H1 (cell line): Measurements from ENCODE around the gene TPRG1L. TPM values are rescaled to one million over a fixed set of nuclear protein-coding genes. Genes with fewer than 3 reads are reported as not detected.

Source experiments
- CTCF ChIA-PET: fragments of 300-600 bp; sonication (Branson Sonifier 250); formaldehyde crosslinking; loops from one replicate; lab custom pipeline; 2021; ENCODE audit not compliant: partially characterized antibody; lab: Charles Lee
- POLR2A ChIA-PET: fragments of 300-600 bp; sonication (Branson Sonifier 250); formaldehyde crosslinking; loops from one replicate; lab custom pipeline; 2021; ENCODE audit warnings: inconsistent platforms; ENCODE audit not compliant: partially characterized antibody; lab: Charles Lee
- DNase-seq, 2 experiments: peaks; one replicate each; pipeline versions ENCODE4 v3.0.0 to v3.0.0-alpha.2; 2010 to 2022; ENCODE audit warnings: low spot score in 2 of 2, low read depth in 1 of 2, mixed read lengths in 1 of 2
- FAIRE-seq: peaks from 2 replicates; lab custom pipeline; 2011; peaks lifted over from hg19 to GRCh38; lab: Jason Lieb, UNC
- H2AFZ ChIP-seq: 2 replicates; pipeline ENCODE4 v1.8.1; 2012; ENCODE audit warnings: low read length, inconsistent platforms
- H2AK5ac ChIP-seq: 2 replicates; pipeline ENCODE4 v1.6.1; 2013; ENCODE audit warnings: low read depth, low read length
- H2BK120ac ChIP-seq: replicated peaks from 2 replicates; pipeline ENCODE3; 2013; ENCODE audit warnings: low read depth, low read length, inconsistent platforms
- H2BK12ac ChIP-seq: 2 replicates; pipeline ENCODE4 v1.6.1; 2013; ENCODE audit warnings: low read depth, low read length
- H2BK15ac ChIP-seq: 2 replicates; pipeline ENCODE4 v1.6.1; 2013; ENCODE audit warnings: low read length
- H2BK20ac ChIP-seq: 2 replicates; pipeline ENCODE4 v1.6.1; 2013; ENCODE audit warnings: low read length
- H2BK5ac ChIP-seq: 2 replicates; pipeline ENCODE4 v1.6.1; 2013; ENCODE audit warnings: low read depth, low read length
- H3K14ac ChIP-seq: 2 replicates; pipeline ENCODE4 v1.6.1; 2013; ENCODE audit warnings: inconsistent platforms; ENCODE audit not compliant: insufficient read length
- H3K18ac ChIP-seq: 2 replicates; pipeline ENCODE4 v1.6.1; 2013; ENCODE audit warnings: low read length; ENCODE audit errors: extremely low read depth
- H3K23ac ChIP-seq: 2 replicates; pipeline ENCODE4 v1.6.1; 2013; ENCODE audit warnings: inconsistent platforms; ENCODE audit not compliant: insufficient read length
- H3K23me2 ChIP-seq: 2 replicates; pipeline ENCODE4 v1.6.1; 2013; ENCODE audit warnings: low read depth, low read length
- H3K27ac ChIP-seq: 2 replicates; pipeline ENCODE4 v1.6.1; 2011; ENCODE audit warnings: low read depth, low read length, inconsistent platforms
- H3K27me3 ChIP-seq, 4 experiments: replicated peaks in 1 of 4; 1 replicate in 1 of 4; 2 replicates in 3 of 4; pipeline versions ENCODE4 v1.6.1 to v1.8.1; 2011 to 2013; ENCODE audit warnings: low read length in 3 of 4, mild to moderate bottlenecking in 3 of 4, inconsistent platforms in 2 of 4, mixed read lengths in 2 of 4, moderate library complexity in 1 of 4; ENCODE audit not compliant: control insufficient read depth in 3 of 4, insufficient read depth in 3 of 4; ENCODE audit errors: extremely low read depth in 1 of 4
- H3K36me3 ChIP-seq, 4 experiments: 2 replicates each; pipeline versions ENCODE4 v1.6.1 to v1.8.1; 2011 to 2013; ENCODE audit warnings: mild to moderate bottlenecking in 4 of 4, low read length in 3 of 4, moderate library complexity in 2 of 4, control low read depth in 1 of 4, inconsistent platforms in 1 of 4; ENCODE audit not compliant: insufficient read depth in 4 of 4, control insufficient read depth in 2 of 4
- H3K4ac ChIP-seq: replicated peaks from 2 replicates; pipeline ENCODE3; 2013; ENCODE audit warnings: low read length, low read depth, mixed read lengths, inconsistent platforms; ENCODE audit not compliant: insufficient read length
- H3K4me1 ChIP-seq, 4 experiments: replicated peaks in 1 of 4; 1 replicate in 1 of 4; 2 replicates in 3 of 4; pipeline versions ENCODE4 v1.6.1 to v1.8.1; 2011 to 2013; ENCODE audit warnings: low read length in 3 of 4, inconsistent platforms in 2 of 4, mixed read lengths in 1 of 4; ENCODE audit not compliant: insufficient read depth in 4 of 4, control insufficient read depth in 3 of 4
- H3K4me2 ChIP-seq, 2 experiments: 2 replicates each; pipeline versions ENCODE4 v1.6.1 to v1.8.1; 2011 to 2013; ENCODE audit warnings: low read depth in 2 of 2, low read length in 2 of 2, control low read depth in 1 of 2, inconsistent platforms in 1 of 2, mild to moderate bottlenecking in 1 of 2; ENCODE audit not compliant: insufficient read depth in 1 of 2
- H3K4me3 ChIP-seq, 4 experiments: fragments of 200-600, 300-600 bp in 1 of 4; sonication (generic), shearing (Covaris generic), sonication (Bioruptor Twin) in 1 of 4; 2 replicates each; pipeline versions ENCODE4 v1.5.1 to v1.8.1; 2011 to 2016; ENCODE audit warnings: low read length in 4 of 4, low read depth in 3 of 4, control low read depth in 2 of 4, inconsistent platforms in 2 of 4, mild to moderate bottlenecking in 2 of 4, mixed read lengths in 1 of 4, moderate library complexity in 1 of 4; ENCODE audit not compliant: insufficient read depth in 2 of 4; ENCODE audit errors: extremely low read depth in 1 of 4
- H3K56ac ChIP-seq: replicated peaks from 2 replicates; pipeline ENCODE3; 2013; ENCODE audit warnings: low read depth, mild to moderate bottlenecking, mixed read lengths, low read length, inconsistent platforms; ENCODE audit not compliant: insufficient read length
- H3K79me1 ChIP-seq: 2 replicates; pipeline ENCODE4 v1.6.1; 2013; ENCODE audit warnings: low read depth, low read length, control low read depth
- H3K79me2 ChIP-seq, 2 experiments: 2 replicates each; pipeline versions ENCODE4 v1.6.1 to v1.8.1; 2012 to 2013; ENCODE audit warnings: low read length in 2 of 2, mild to moderate bottlenecking in 2 of 2, inconsistent platforms in 1 of 2; ENCODE audit not compliant: insufficient read depth in 2 of 2, control insufficient read depth in 1 of 2
- H3K9ac ChIP-seq, 4 experiments: replicated peaks in 1 of 4; 1 replicate in 1 of 4; 2 replicates in 3 of 4; pipeline versions ENCODE4 v1.6.1 to v1.8.1; 2011 to 2013; ENCODE audit warnings: low read depth in 3 of 4, low read length in 3 of 4, control low read depth in 2 of 4, mild to moderate bottlenecking in 2 of 4, moderate library complexity in 2 of 4, inconsistent platforms in 1 of 4; ENCODE audit errors: extremely low read depth in 1 of 4
- H3K9me3 ChIP-seq, 2 experiments: 2 replicates each; pipeline versions ENCODE4 v1.6.1 to v1.8.1; 2012 to 2013; ENCODE audit warnings: mild to moderate bottlenecking in 2 of 2, moderate library complexity in 2 of 2, control low read depth in 1 of 2, inconsistent platforms in 1 of 2, low read depth in 1 of 2, low read length in 1 of 2, mixed read lengths in 1 of 2; ENCODE audit not compliant: insufficient read depth in 2 of 2
- H4K20me1 ChIP-seq, 2 experiments: replicated peaks in 1 of 2; 2 replicates each; pipeline versions ENCODE3 to v1.8.1; 2011 to 2013; ENCODE audit warnings: inconsistent platforms in 2 of 2, low read length in 2 of 2, mild to moderate bottlenecking in 1 of 2; ENCODE audit not compliant: insufficient read depth in 2 of 2, control insufficient read depth in 1 of 2
- H4K5ac ChIP-seq: 2 replicates; pipeline ENCODE4 v1.6.1; 2013; ENCODE audit warnings: low read length, low read depth, mixed read lengths, inconsistent platforms; ENCODE audit not compliant: insufficient read length
- H4K8ac ChIP-seq: 2 replicates; pipeline ENCODE4 v1.8.0; 2013; ENCODE audit warnings: mild to moderate bottlenecking, moderate library complexity, low read length, inconsistent platforms; ENCODE audit not compliant: insufficient read depth; ENCODE audit errors: extremely low read depth
- H4K91ac ChIP-seq: replicated peaks from 2 replicates; pipeline ENCODE3; 2013; ENCODE audit warnings: low read length, mixed read lengths, inconsistent platforms; ENCODE audit not compliant: insufficient read length
- GABPA ChIP-seq: IDR thresholded peaks from 2 replicates; pipeline ENCODE4 v1.6.1; 2011; ENCODE audit warnings: mild to moderate bottlenecking, low read length, moderate library complexity, borderline replicate concordance; ENCODE audit not compliant: insufficient read depth
- WGBS, 2 experiments: shearing (Covaris generic) in 1 of 2; methylation state at CpG; one replicate each; pipeline versions ENCODE4 v1.1.6 to v1.1.7; 2013 to 2015; ENCODE audit warnings: low lambda C conversion rate in 2 of 2, mixed read lengths in 2 of 2, inconsistent platforms in 1 of 2, low coverage in 1 of 2, missing lambda C conversion rate in 1 of 2; ENCODE audit not compliant: insufficient replicate concordance in 2 of 2, insufficient coverage in 1 of 2, insufficient read length in 1 of 2; ENCODE audit errors: extremely low coverage in 1 of 2, missing lambda C conversion rate in 1 of 2; 5-methylcytosine and 5-hydroxymethylcytosine counted together
- polyA plus RNA-seq, 7 experiments: library from polyadenylated mRNA; depleted of rRNA in 3 of 7; stranded (reverse) in 5 of 7; unstranded in 2 of 7; fragments of >200 nt in 5 of 7; fragments of 200-250 nt in 2 of 7; gene quantifications; 1 replicate in 5 of 7; 2 replicates in 1 of 7; 4 replicates in 1 of 7; pipeline versions ENCODE4 v1.2.1 to v1.2.3, GENCODE V29; 2011 to 2013; ENCODE audit warnings: missing spikeins in 2 of 7, mixed read lengths in 2 of 7
- total RNA-seq: library from RNA; stranded (reverse); fragmentation: NEBNext Ultra II Directional; extraction: Animal tissue kit (Norgen Biotek cat#: 25700); gene quantifications from 2 replicates; pipeline ENCODE4 v1.2.1, GENCODE V29; 2021
- TF ChIP-seq, protein P1 (sequence below): IDR thresholded peaks from 2 replicates; pipeline ENCODE4 v1.6.1; 2012; ENCODE audit warnings: low read length, inconsistent platforms

Gene TPRG1L
- total and polyA plus RNA-seq, 2 of the 8 experiments (the other 6 are each of a cell fraction or from before 2014, with no cell fraction given) = 21.7 to 22.3 TPM

DNA sequence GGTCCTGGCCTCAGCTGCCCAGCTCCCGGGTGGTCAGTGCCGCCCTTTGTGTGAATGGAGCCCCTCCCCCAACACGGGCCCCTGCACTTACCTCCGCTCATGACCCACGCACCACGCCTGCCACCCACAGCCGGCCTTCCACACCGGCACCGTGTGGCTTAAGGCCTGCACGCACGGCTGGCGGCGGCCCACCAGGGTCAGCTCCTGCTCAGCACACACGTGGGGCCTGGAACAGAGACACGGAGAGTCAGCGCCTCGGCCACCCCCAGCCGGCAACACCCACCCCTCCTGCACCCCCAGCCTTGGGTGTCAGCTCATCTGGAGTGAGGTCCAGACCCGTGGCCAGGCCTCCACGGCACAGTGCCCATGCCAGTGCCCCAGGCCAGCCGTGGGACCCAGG is 22.4 kb upstream of the TPRG1L start:
- Histone ChIP-seq H4K20me1 (peaks cover 0 to 5% of the 10 kb centered on the region in 2 experiments), H3K56ac (no peak overlapping the region), H3K18ac (no peak overlapping the region), H3K79me1 (peaks cover 2% of the 10 kb centered on the region), H2BK12ac (no peak overlapping the region), H4K5ac (no peak overlapping the region), H3K27me3 (no peaks in the 10 kb centered on the region), H3K4me1 (peaks cover 0 to 20% (median 17%) of the 10 kb centered on the region in 4 experiments; a peak in 6 of 7 replicates), H2AFZ (no peak overlapping the region), H3K9me3 (no peaks in the 10 kb centered on the region; a peak in 1 of 4 replicates), H3K4me2 (no peak overlapping the region), H3K36me3 (no peaks in the 10 kb centered on the region; a peak in 1 of 8 replicates), H3K23ac (no peak overlapping the region), H3K4ac (no peak overlapping the region), H3K27ac (no peak overlapping the region), H3K4me3 (no peak overlapping the region), H2AK5ac (no peak overlapping the region), H2BK120ac (no peak overlapping the region), H2BK20ac (no peak overlapping the region), H3K14ac (no peak overlapping the region), H2BK15ac (no peak overlapping the region), H2BK5ac (no peak overlapping the region), H4K91ac (no peak overlapping the region), H3K79me2 (peaks cover 0 to 5% of the 10 kb centered on the region in 2 experiments; a peak in 3 of 4 replicates), H4K8ac (peak overlapping the region; percentile 65; the same call in 1 of the 2 replicates), H3K23me2 (peaks cover 8% of the 10 kb centered on the region; the same call in 1 of the 2 replicates), H3K9ac (no peak overlapping the region)
- POLR2A ChIA-PET = interaction anchor here (1.3 kb wide), 1 partner anchor 8 kb away, joined by 3 read pairs; the partner anchor contains the start of gene MEGF6
- CTCF ChIA-PET = interaction anchor here (1.1 to 5.6 kb wide), 5 partner anchors 8 to 39 kb away, joined by 3 to 34 read pairs (median 6); no protein-coding TSS in a partner anchor
- no peak for TF ChIP-seq GABPA
- TF ChIP-seq, protein P1, sequence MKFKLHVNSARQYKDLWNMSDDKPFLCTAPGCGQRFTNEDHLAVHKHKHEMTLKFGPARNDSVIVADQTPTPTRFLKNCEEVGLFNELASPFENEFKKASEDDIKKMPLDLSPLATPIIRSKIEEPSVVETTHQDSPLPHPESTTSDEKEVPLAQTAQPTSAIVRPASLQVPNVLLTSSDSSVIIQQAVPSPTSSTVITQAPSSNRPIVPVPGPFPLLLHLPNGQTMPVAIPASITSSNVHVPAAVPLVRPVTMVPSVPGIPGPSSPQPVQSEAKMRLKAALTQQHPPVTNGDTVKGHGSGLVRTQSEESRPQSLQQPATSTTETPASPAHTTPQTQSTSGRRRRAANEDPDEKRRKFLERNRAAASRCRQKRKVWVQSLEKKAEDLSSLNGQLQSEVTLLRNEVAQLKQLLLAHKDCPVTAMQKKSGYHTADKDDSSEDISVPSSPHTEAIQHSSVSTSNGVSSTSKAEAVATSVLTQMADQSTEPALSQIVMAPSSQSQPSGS = no peak
- FAIRE-seq = no peak
- no peak for DNase-seq
- 86% methylated on average over 20 of the region's 21 CpGs; no CpG with 5 or more reads in 1 of the 2 experiments for WGBS, 2 experiments
